GM18870 (cell line): ENCODE measurements around the gene MT3.
"Not testable (repeated sequence)": the region's sequence is repeated elsewhere in the genome, so short reads cannot be mapped to it uniquely, and the experiment has no call there.

Source experiments
- ATAC-seq: cut with Tn5 transposase; IDR thresholded peaks from one replicate; pipeline ENCODE4 v1.9.1; 2021; ENCODE audit warnings: moderate library complexity; ENCODE audit not compliant: unreplicated experiment

The MT3 gene

GRCh38 chr16:56608876-56609462 is 19.6 kb downstream of the MT3 start:
- ATAC-seq: no peak

- ATAC-seq: no peak
These were observed 20.2 kb downstream of the MT3 start for GRCh38 chr16:56609463-56609921.

- ATAC-seq: no peak
These were observed 20.8 kb downstream of the MT3 start for GRCh38 chr16:56610017-56610608.

- no peak for ATAC-seq
These were observed 21.3 kb downstream of the MT3 start for GRCh38 chr16:56610609-56611111.

- no peak for ATAC-seq
These were observed 22.0 kb downstream of the MT3 start for GRCh38 chr16:56611281-56611833.

- ATAC-seq: no peak
These were observed 24.4 kb downstream of the MT3 start for GRCh38 chr16:56613706-56614105.

- ATAC-seq: no peak
These were observed 25.2 kb downstream of the MT3 start for GRCh38 chr16:56614549-56614991.

GRCh38 chr16:56615353-56615752 is 26.0 kb downstream of the MT3 start:
- no peak for ATAC-seq

- ATAC-seq: no peak
These were observed 27.4 kb downstream of the MT3 start for GRCh38 chr16:56616608-56617211.

GRCh38 chr16:56617212-56618085 is 28.1 kb downstream of the MT3 start:
- no peak for ATAC-seq

GRCh38 chr16:56618138-56618537 is 28.8 kb downstream of the MT3 start:
- no peak for ATAC-seq

- ATAC-seq: no peak
These were observed 31.1 kb downstream of the MT3 start for GRCh38 chr16:56620339-56620897.

GRCh38 chr16:56621665-56622445 is 32.5 kb downstream of the MT3 start:
- not testable (repeated sequence) for ATAC-seq

GRCh38 chr16:56623184-56623583 is 33.9 kb downstream of the MT3 start:
- ATAC-seq: not testable (repeated sequence)

GRCh38 chr16:56623637-56624036 is 34.3 kb downstream of the MT3 start:
- ATAC-seq: no peak

- no peak for ATAC-seq
These were observed 36.0 kb downstream of the MT3 start, which contains the start of gene MT1E for GRCh38 chr16:56625140-56625942. MT1E (plus strand) TSS chr16:56625781; CDS start chr16:56625852, 71 bp downstream.

GRCh38 chr16:56625943-56626654 is 36.8 kb downstream of the MT3 start:
- ATAC-seq: no peak

- ATAC-seq: no peak
These were observed 37.4 kb downstream of the MT3 start for GRCh38 chr16:56626685-56627084.
